H1 (cell line): Measurements from ENCODE around the gene CTXN2. TPM values are rescaled to one million over a fixed set of nuclear protein-coding genes. Genes with fewer than 3 reads are reported as not detected.

Experiments used
- CTCF ChIA-PET: fragments of 300-600 bp; sonication (Branson Sonifier 250); formaldehyde crosslinking; loops from one replicate; lab custom pipeline; 2021; ENCODE audit not compliant: partially characterized antibody; lab: Charles Lee
- POLR2A ChIA-PET: fragments of 300-600 bp; sonication (Branson Sonifier 250); formaldehyde crosslinking; loops from one replicate; lab custom pipeline; 2021; ENCODE audit warnings: inconsistent platforms; ENCODE audit not compliant: partially characterized antibody; lab: Charles Lee
- DNase-seq, 2 experiments: peaks; one replicate each; pipeline versions ENCODE4 v3.0.0 to v3.0.0-alpha.2; 2010 to 2022; ENCODE audit warnings: low spot score in 2 of 2, low read depth in 1 of 2, mixed read lengths in 1 of 2
- FAIRE-seq: peaks from 2 replicates; lab custom pipeline; 2011; peaks lifted over from hg19 to GRCh38; lab: Jason Lieb, UNC
- H2AFZ ChIP-seq: 2 replicates; pipeline ENCODE4 v1.8.1; 2012; ENCODE audit warnings: low read length, inconsistent platforms
- H2AK5ac ChIP-seq: 2 replicates; pipeline ENCODE4 v1.6.1; 2013; ENCODE audit warnings: low read depth, low read length
- H2BK120ac ChIP-seq: replicated peaks from 2 replicates; pipeline ENCODE3; 2013; ENCODE audit warnings: low read depth, low read length, inconsistent platforms
- H2BK12ac ChIP-seq: 2 replicates; pipeline ENCODE4 v1.6.1; 2013; ENCODE audit warnings: low read depth, low read length
- H2BK15ac ChIP-seq: 2 replicates; pipeline ENCODE4 v1.6.1; 2013; ENCODE audit warnings: low read length
- H2BK20ac ChIP-seq: 2 replicates; pipeline ENCODE4 v1.6.1; 2013; ENCODE audit warnings: low read length
- H2BK5ac ChIP-seq: 2 replicates; pipeline ENCODE4 v1.6.1; 2013; ENCODE audit warnings: low read depth, low read length
- H3K14ac ChIP-seq: 2 replicates; pipeline ENCODE4 v1.6.1; 2013; ENCODE audit warnings: inconsistent platforms; ENCODE audit not compliant: insufficient read length
- H3K18ac ChIP-seq: 2 replicates; pipeline ENCODE4 v1.6.1; 2013; ENCODE audit warnings: low read length; ENCODE audit errors: extremely low read depth
- H3K23ac ChIP-seq: 2 replicates; pipeline ENCODE4 v1.6.1; 2013; ENCODE audit warnings: inconsistent platforms; ENCODE audit not compliant: insufficient read length
- H3K23me2 ChIP-seq: 2 replicates; pipeline ENCODE4 v1.6.1; 2013; ENCODE audit warnings: low read depth, low read length
- H3K27ac ChIP-seq: 2 replicates; pipeline ENCODE4 v1.6.1; 2011; ENCODE audit warnings: low read depth, low read length, inconsistent platforms
- H3K27me3 ChIP-seq, 4 experiments: replicated peaks in 1 of 4; 1 replicate in 1 of 4; 2 replicates in 3 of 4; pipeline versions ENCODE4 v1.6.1 to v1.8.1; 2011 to 2013; ENCODE audit warnings: low read length in 3 of 4, mild to moderate bottlenecking in 3 of 4, inconsistent platforms in 2 of 4, mixed read lengths in 2 of 4, moderate library complexity in 1 of 4; ENCODE audit not compliant: control insufficient read depth in 3 of 4, insufficient read depth in 3 of 4; ENCODE audit errors: extremely low read depth in 1 of 4
- H3K36me3 ChIP-seq, 4 experiments: 2 replicates each; pipeline versions ENCODE4 v1.6.1 to v1.8.1; 2011 to 2013; ENCODE audit warnings: mild to moderate bottlenecking in 4 of 4, low read length in 3 of 4, moderate library complexity in 2 of 4, control low read depth in 1 of 4, inconsistent platforms in 1 of 4; ENCODE audit not compliant: insufficient read depth in 4 of 4, control insufficient read depth in 2 of 4
- H3K4ac ChIP-seq: replicated peaks from 2 replicates; pipeline ENCODE3; 2013; ENCODE audit warnings: low read length, low read depth, mixed read lengths, inconsistent platforms; ENCODE audit not compliant: insufficient read length
- H3K4me1 ChIP-seq, 4 experiments: replicated peaks in 1 of 4; 1 replicate in 1 of 4; 2 replicates in 3 of 4; pipeline versions ENCODE4 v1.6.1 to v1.8.1; 2011 to 2013; ENCODE audit warnings: low read length in 3 of 4, inconsistent platforms in 2 of 4, mixed read lengths in 1 of 4; ENCODE audit not compliant: insufficient read depth in 4 of 4, control insufficient read depth in 3 of 4
- H3K4me2 ChIP-seq, 2 experiments: 2 replicates each; pipeline versions ENCODE4 v1.6.1 to v1.8.1; 2011 to 2013; ENCODE audit warnings: low read depth in 2 of 2, low read length in 2 of 2, control low read depth in 1 of 2, inconsistent platforms in 1 of 2, mild to moderate bottlenecking in 1 of 2; ENCODE audit not compliant: insufficient read depth in 1 of 2
- H3K4me3 ChIP-seq, 4 experiments: fragments of 200-600, 300-600 bp in 1 of 4; sonication (generic), shearing (Covaris generic), sonication (Bioruptor Twin) in 1 of 4; 2 replicates each; pipeline versions ENCODE4 v1.5.1 to v1.8.1; 2011 to 2016; ENCODE audit warnings: low read length in 4 of 4, low read depth in 3 of 4, control low read depth in 2 of 4, inconsistent platforms in 2 of 4, mild to moderate bottlenecking in 2 of 4, mixed read lengths in 1 of 4, moderate library complexity in 1 of 4; ENCODE audit not compliant: insufficient read depth in 2 of 4; ENCODE audit errors: extremely low read depth in 1 of 4
- H3K56ac ChIP-seq: replicated peaks from 2 replicates; pipeline ENCODE3; 2013; ENCODE audit warnings: low read depth, mild to moderate bottlenecking, mixed read lengths, low read length, inconsistent platforms; ENCODE audit not compliant: insufficient read length
- H3K79me1 ChIP-seq: 2 replicates; pipeline ENCODE4 v1.6.1; 2013; ENCODE audit warnings: low read depth, low read length, control low read depth
- H3K79me2 ChIP-seq, 2 experiments: 2 replicates each; pipeline versions ENCODE4 v1.6.1 to v1.8.1; 2012 to 2013; ENCODE audit warnings: low read length in 2 of 2, mild to moderate bottlenecking in 2 of 2, inconsistent platforms in 1 of 2; ENCODE audit not compliant: insufficient read depth in 2 of 2, control insufficient read depth in 1 of 2
- H3K9ac ChIP-seq, 4 experiments: replicated peaks in 1 of 4; 1 replicate in 1 of 4; 2 replicates in 3 of 4; pipeline versions ENCODE4 v1.6.1 to v1.8.1; 2011 to 2013; ENCODE audit warnings: low read depth in 3 of 4, low read length in 3 of 4, control low read depth in 2 of 4, mild to moderate bottlenecking in 2 of 4, moderate library complexity in 2 of 4, inconsistent platforms in 1 of 4; ENCODE audit errors: extremely low read depth in 1 of 4
- H3K9me3 ChIP-seq, 2 experiments: 2 replicates each; pipeline versions ENCODE4 v1.6.1 to v1.8.1; 2012 to 2013; ENCODE audit warnings: mild to moderate bottlenecking in 2 of 2, moderate library complexity in 2 of 2, control low read depth in 1 of 2, inconsistent platforms in 1 of 2, low read depth in 1 of 2, low read length in 1 of 2, mixed read lengths in 1 of 2; ENCODE audit not compliant: insufficient read depth in 2 of 2
- H4K20me1 ChIP-seq, 2 experiments: replicated peaks in 1 of 2; 2 replicates each; pipeline versions ENCODE3 to v1.8.1; 2011 to 2013; ENCODE audit warnings: inconsistent platforms in 2 of 2, low read length in 2 of 2, mild to moderate bottlenecking in 1 of 2; ENCODE audit not compliant: insufficient read depth in 2 of 2, control insufficient read depth in 1 of 2
- H4K5ac ChIP-seq: 2 replicates; pipeline ENCODE4 v1.6.1; 2013; ENCODE audit warnings: low read length, low read depth, mixed read lengths, inconsistent platforms; ENCODE audit not compliant: insufficient read length
- H4K8ac ChIP-seq: 2 replicates; pipeline ENCODE4 v1.8.0; 2013; ENCODE audit warnings: mild to moderate bottlenecking, moderate library complexity, low read length, inconsistent platforms; ENCODE audit not compliant: insufficient read depth; ENCODE audit errors: extremely low read depth
- H4K91ac ChIP-seq: replicated peaks from 2 replicates; pipeline ENCODE3; 2013; ENCODE audit warnings: low read length, mixed read lengths, inconsistent platforms; ENCODE audit not compliant: insufficient read length
- CHD1 ChIP-seq: IDR thresholded peaks from 2 replicates; pipeline ENCODE4 v1.6.1; 2012; ENCODE audit warnings: low read depth, low read length, improper control_type of control experiment
- CHD2 ChIP-seq: IDR thresholded peaks from 2 replicates; pipeline ENCODE4 v1.6.1; 2012; ENCODE audit warnings: low read length, improper control_type of control experiment
- CTBP2 ChIP-seq: IDR thresholded peaks from 2 replicates; pipeline ENCODE4 v1.7.0; 2011; ENCODE audit warnings: borderline replicate concordance, mild to moderate bottlenecking, moderate library complexity, mixed read lengths, low read length; ENCODE audit not compliant: insufficient read depth, insufficient read length
- EP300 ChIP-seq, 2 experiments: IDR thresholded peaks; 1 replicate in 1 of 2; 2 replicates in 1 of 2; pipeline ENCODE4 v1.6.1; 2011 to 2012; ENCODE audit warnings: low read depth in 2 of 2, low read length in 2 of 2, mild to moderate bottlenecking in 2 of 2, borderline replicate concordance in 1 of 2, inconsistent platforms in 1 of 2, moderate library complexity in 1 of 2
- FOSL1 ChIP-seq: IDR thresholded peaks from 2 replicates; pipeline ENCODE4 v1.6.1; 2011; ENCODE audit warnings: mild to moderate bottlenecking, low read depth, low read length, moderate library complexity; ENCODE audit not compliant: insufficient read depth
- GTF2F1 ChIP-seq: IDR thresholded peaks from 2 replicates; pipeline ENCODE4 v1.6.1; 2012; ENCODE audit warnings: low read depth, low read length, improper control_type of control experiment, borderline replicate concordance
- POLR2A ChIP-seq, 2 experiments: IDR thresholded peaks; 1 replicate in 1 of 2; 2 replicates in 1 of 2; pipeline ENCODE4 v1.6.1; 2011; ENCODE audit warnings: low read depth in 2 of 2, low read length in 2 of 2, mild to moderate bottlenecking in 2 of 2; ENCODE audit errors: control extremely low read depth in 1 of 2
- POU5F1 ChIP-seq: IDR thresholded peaks from 2 replicates; pipeline ENCODE4 v1.6.1; 2011; ENCODE audit warnings: low read depth, mild to moderate bottlenecking, low read length, moderate library complexity
- RAD21 ChIP-seq, 2 experiments: IDR thresholded peaks in 1 of 2; conservative IDR thresholded peaks in 1 of 2; 2 replicates each; pipeline ENCODE4 v1.6.1; 2011; ENCODE audit warnings: low read depth in 2 of 2, low read length in 2 of 2, improper control_type of control experiment in 1 of 2, inconsistent platforms in 1 of 2, mild to moderate bottlenecking in 1 of 2, moderate library complexity in 1 of 2
- RXRA ChIP-seq: IDR thresholded peaks from 2 replicates; pipeline ENCODE4 v1.6.1; 2011; ENCODE audit warnings: low read depth, mild to moderate bottlenecking, low read length, moderate library complexity; ENCODE audit not compliant: insufficient read depth
- SAP30 ChIP-seq: fragments of 300-600 bp; sonication (generic); IDR thresholded peaks from 2 replicates; pipeline ENCODE4 v1.7.1; 2012; ENCODE audit warnings: low read length, moderate library complexity, mild to moderate bottlenecking, inconsistent platforms; ENCODE audit not compliant: insufficient read depth, insufficient replicate concordance
- SIN3A ChIP-seq, 2 experiments: IDR thresholded peaks in 1 of 2; conservative IDR thresholded peaks in 1 of 2; 2 replicates each; pipeline ENCODE4 v1.6.1; 2011 to 2012; ENCODE audit warnings: low read length in 2 of 2, improper control_type of control experiment in 1 of 2, low read depth in 1 of 2, mild to moderate bottlenecking in 1 of 2
- SP1 ChIP-seq: IDR thresholded peaks from 2 replicates; pipeline ENCODE4 v1.6.1; 2011; ENCODE audit warnings: low read depth, low read length
- YY1 ChIP-seq: IDR thresholded peaks from 2 replicates; pipeline ENCODE4 v1.6.1; 2011; ENCODE audit warnings: low read depth, mild to moderate bottlenecking, low read length
- ZNF274 ChIP-seq: IDR thresholded peaks from 2 replicates; pipeline ENCODE4 v1.7.0; 2012; ENCODE audit warnings: low read length, borderline replicate concordance; ENCODE audit errors: extremely low read depth
- polyA plus RNA-seq, 7 experiments: library from polyadenylated mRNA; depleted of rRNA in 3 of 7; stranded (reverse) in 5 of 7; unstranded in 2 of 7; fragments of >200 nt in 5 of 7; fragments of 200-250 nt in 2 of 7; gene quantifications; 1 replicate in 5 of 7; 2 replicates in 1 of 7; 4 replicates in 1 of 7; pipeline versions ENCODE4 v1.2.1 to v1.2.3, GENCODE V29; 2011 to 2013; ENCODE audit warnings: missing spikeins in 2 of 7, mixed read lengths in 2 of 7
- total RNA-seq: library from RNA; stranded (reverse); fragmentation: NEBNext Ultra II Directional; extraction: Animal tissue kit (Norgen Biotek cat#: 25700); gene quantifications from 2 replicates; pipeline ENCODE4 v1.2.1, GENCODE V29; 2021

Gene CTXN2
- total and polyA plus RNA-seq, 2 of the 8 experiments (the other 6 are each of a cell fraction or from before 2014, with no cell fraction given) = 0.08 TPM; not detected in 1

- Histone ChIP-seq H3K79me2 (no peaks in the 10 kb centered on the region), H3K36me3 (no peaks in the 10 kb centered on the region), H4K8ac (no peak overlapping the region), H4K91ac (no peak overlapping the region), H2BK5ac (no peak overlapping the region), H3K4me2 (no peak overlapping the region), H4K5ac (no peak overlapping the region), H2AK5ac (no peak overlapping the region), H4K20me1 (no peaks in the 10 kb centered on the region), H3K27me3 (no peaks in the 10 kb centered on the region), H2BK120ac (no peak overlapping the region), H3K79me1 (no peaks in the 10 kb centered on the region), H3K4me3 (no peak overlapping the region), H2AFZ (no peak overlapping the region), H3K27ac (no peak overlapping the region), H3K56ac (no peak overlapping the region), H2BK20ac (no peak overlapping the region), H3K14ac (no peak overlapping the region), H3K4ac (no peak overlapping the region), H2BK12ac (no peak overlapping the region), H3K23me2 (no peaks in the 10 kb centered on the region; the same call in 1 of the 2 replicates), H3K18ac (no peak overlapping the region), H3K9me3 (no peaks in the 10 kb centered on the region), H3K9ac (no peak overlapping the region), H3K4me1 (no peaks in the 10 kb centered on the region), H2BK15ac (no peak overlapping the region), H3K23ac (no peak overlapping the region)
- ChIA-PET CTCF (interaction anchor here (0.9 to 2.3 kb wide), 4 partner anchors 8 to 53 kb away, joined by 3 to 8 read pairs (median 4); no protein-coding TSS in a partner anchor), POLR2A (no interaction called here)
- peak; percentile 36 for FAIRE-seq
- no peak for DNase-seq
- TF ChIP-seq RAD21 (IDR thresholded peaks at IDR 0.05 in 1 of 2, conservative IDR thresholded peaks at IDR 0.05 in 1 of 2; ENCODE audit: low read depth in 2 of 2, low read length in 2 of 2) = no peak
- no peak for TF ChIP-seq POU5F1
- TF ChIP-seq FOSL1 = no peak
- TF ChIP-seq SP1 = no peak
- no peak for TF ChIP-seq EP300 (IDR thresholded peaks at IDR 0.05; ENCODE audit: borderline replicate concordance in 1 of 2, low read depth in 2 of 2, low read length in 2 of 2)
- TF ChIP-seq SAP30 = no peak
- TF ChIP-seq YY1 = no peak
- TF ChIP-seq GTF2F1 = no peak
- TF ChIP-seq ZNF274 = no peak
- no peak for TF ChIP-seq POLR2A (IDR thresholded peaks at IDR 0.05; ENCODE audit: control extremely low read depth in 1 of 2, low read depth in 2 of 2, low read length in 2 of 2)
- TF ChIP-seq CHD1 = no peak
- no peak for TF ChIP-seq RXRA
- TF ChIP-seq SIN3A (conservative IDR thresholded peaks at IDR 0.05 in 1 of 2, IDR thresholded peaks at IDR 0.05 in 1 of 2; ENCODE audit: low read depth in 1 of 2, low read length in 2 of 2) = no peak
- no peak for TF ChIP-seq CHD2
- TF ChIP-seq CTBP2 = no peak
Measured at GRCh38 chr15:48233246-48233645, 41.8 kb downstream of the CTXN2 start.
